ENCODE measurements around the gene CDKAL1. TPM values are rescaled to one million over a fixed set of nuclear protein-coding genes. Genes with fewer than 3 reads are reported as not detected.

CDKAL1 gene
- total and polyA plus RNA-seq, 9 of the 15 experiments (the other 6 are each of a cell fraction or from before 2014, with no cell fraction given): 11.2 to 36.3 (median 20.1) TPM

- TF ChIP-seq GATAD2A (IDR thresholded peaks at IDR 0.05): no peak
- TF ChIP-seq ZNF253 (CRISPR knock-in tag; conservative IDR thresholded peaks at IDR 0.05): no peak
- no peak for TF ChIP-seq XRCC4 (IDR thresholded peaks at IDR 0.05; ENCODE audit: extremely low read depth, insufficient read depth, insufficient read length)
- TF ChIP-seq E2F4 (CRISPR knock-in tag; IDR thresholded peaks at IDR 0.05; ENCODE audit: low read depth): no peak
- TF ChIP-seq PCBP2 (IDR thresholded peaks at IDR 0.05; ENCODE audit: low read depth, low read length, poor library complexity, severe bottlenecking): no peak
- no peak for TF ChIP-seq ESRRB (CRISPR knock-in tag; IDR thresholded peaks at IDR 0.05; ENCODE audit: borderline replicate concordance)
- TF ChIP-seq TCF7 (IDR thresholded peaks at IDR 0.05; ENCODE audit: borderline replicate concordance): no peak
- no peak for TF ChIP-seq NFE2L1 (tag; IDR thresholded peaks at IDR 0.05; ENCODE audit: borderline replicate concordance, low read depth)
- TF ChIP-seq ZNF3 (CRISPR knock-in tag; IDR thresholded peaks at IDR 0.05): no peak
- TF ChIP-seq TCF7L2 (IDR thresholded peaks at IDR 0.05; ENCODE audit: low read depth, low read length): no peak
- no peak for TF ChIP-seq POLR2AphosphoS2 (IDR thresholded peaks at IDR 0.05; ENCODE audit: low read length)
- TF ChIP-seq STAT6 (CRISPR knock-in tag; IDR thresholded peaks at IDR 0.05): no peak
- TF ChIP-seq HINFP (tag; conservative IDR thresholded peaks at IDR 0.05; ENCODE audit: low read depth): no peak
- no peak for TF ChIP-seq RB1 (IDR thresholded peaks at IDR 0.05; ENCODE audit: low read depth)
- no TSS peak for BruUV-seq (replicated peaks)
- H3K9me1 ChIP-seq (ENCODE audit: control insufficient read depth, insufficient read depth, low read length): no peaks in the 10 kb centered on the region
- H3K4me3 ChIP-seq: no peak overlapping the region
- no peaks in the 10 kb centered on the region for H3K27me3 ChIP-seq (ENCODE audit: control insufficient read depth in 2 of 2, insufficient read depth in 2 of 2, low read length in 2 of 2)
- in situ Hi-C loops (cut with MboI): no loop called here
- 65% methylated on average over 2 of the region's 2 CpGs for WGBS (ENCODE audit: insufficient coverage, low coverage, missing lambda C conversion rate)
- ChIA-PET POLR2A (no interaction called here), CTCF (ENCODE audit: low intra/inter-chr PET ratio) (no interaction called here)
- no peaks in the 10 kb centered on the region for H4K20me1 ChIP-seq (replicated peaks; ENCODE audit: control insufficient read depth, insufficient read depth, low read length)
- no peak overlapping the region for H3K4me2 ChIP-seq (ENCODE audit: insufficient read depth, low read length)
- ATAC-seq (no peak), FAIRE-seq (no peak), DNase-seq (ENCODE audit: extremely low read depth in 1 of 4, low spot score in 3 of 4) (no peak)
- H2AFZ ChIP-seq (ENCODE audit: low read depth, low read length): no peak overlapping the region
- no peak overlapping the region for H3K27ac ChIP-seq (ENCODE audit: extremely low read depth, low read depth, low read length)
- H3K9me3 ChIP-seq (replicated peaks; ENCODE audit: control insufficient read depth, insufficient read depth, low read depth, low read length): no peaks in the 10 kb centered on the region
- H3K79me2 ChIP-seq (ENCODE audit: control insufficient read depth, insufficient read depth, low read length): no peaks in the 10 kb centered on the region
- H3K9ac ChIP-seq (ENCODE audit: insufficient read depth in 1 of 2, low read depth in 2 of 2, low read length in 2 of 2): no peak overlapping the region
- intact Hi-C loops (cut with micrococcal nuclease): no loop called here
- no peaks in the 10 kb centered on the region for H3K4me1 ChIP-seq (replicated peaks in 1 of 2; ENCODE audit: control insufficient read depth in 2 of 2, insufficient read depth in 2 of 2, low read length in 2 of 2)
- 0 out of 3 replicates have a peak, but pooled peaks cover 5% of the 10 kb centered on the region for H3K36me3 ChIP-seq (ENCODE audit: control insufficient read depth, insufficient read depth, low read length)
These were observed 420.1 kb downstream of the CDKAL1 start for GRCh38 chr6:20954315-20954714.

All from K562 (cell line).